CD4-positive, alpha-beta memory T cell (primary cell): Measurements from ENCODE around the gene RXFP1. TPM values are rescaled to one million over a fixed set of nuclear protein-coding genes. Genes with fewer than 3 reads are reported as not detected.

Source experiments
- CTCF ChIA-PET: fragments of 350-600 bp; sonication (Branson Sonifier 250); formaldehyde crosslinking; loops from one replicate; lab custom pipeline; 2021; ENCODE audit warnings: inconsistent platforms; ENCODE audit not compliant: partially characterized antibody; lab: Charles Lee
- POLR2A ChIA-PET: fragments of 350-600 bp; sonication (Branson Sonifier 250); formaldehyde crosslinking; loops from one replicate; lab custom pipeline; 2021; ENCODE audit not compliant: partially characterized antibody; lab: Charles Lee
- DNase-seq, 5 donors: peaks; one replicate each; pipeline versions ENCODE4 v3.0.0 to v3.0.0-alpha.2; 2020 to 2022; ENCODE audit warnings: mixed read lengths in 1 of 5
- H3K27ac ChIP-seq: one replicate; pipeline ENCODE4 v1.7.0; 2013; ENCODE audit warnings: low read depth, low read length
- H3K27me3 ChIP-seq: 2 replicates; pipeline ENCODE4 v1.7.0; 2013; ENCODE audit warnings: mild to moderate bottlenecking, low read length, moderate library complexity; ENCODE audit not compliant: insufficient read depth
- H3K36me3 ChIP-seq: 2 replicates; pipeline ENCODE4 v1.7.0; 2013; ENCODE audit warnings: mild to moderate bottlenecking, low read length, moderate library complexity; ENCODE audit not compliant: insufficient read depth
- H3K4me1 ChIP-seq: 2 replicates; pipeline ENCODE4 v1.7.0; 2013; ENCODE audit warnings: mild to moderate bottlenecking, low read length, moderate library complexity; ENCODE audit not compliant: insufficient read depth
- H3K4me3 ChIP-seq, 2 donors: one replicate each; pipeline ENCODE4 v1.7.0; 2013; ENCODE audit warnings: low read length in 2 of 2, mild to moderate bottlenecking in 1 of 2
- H3K9me3 ChIP-seq, 2 donors: one replicate each; pipeline ENCODE4 v1.7.0; 2013; ENCODE audit warnings: low read length in 2 of 2, control low read depth in 1 of 2; ENCODE audit not compliant: control insufficient read depth in 1 of 2
- H3K27ac Mint-ChIP-seq, 7 donors: one replicate each; pipeline ENCODE4 v1.8.0; 2020 to 2021; ENCODE audit warnings: mixed read lengths in 7 of 7, mild to moderate bottlenecking in 6 of 7, inconsistent platforms in 3 of 7, moderate library complexity in 3 of 7
- H3K27me3 Mint-ChIP-seq, 2 donors: one replicate each; pipeline ENCODE4 v1.8.0; 2020 to 2021; ENCODE audit warnings: mixed read lengths in 2 of 2
- H3K36me3 Mint-ChIP-seq, 2 donors: one replicate each; pipeline ENCODE4 v1.8.0; 2020 to 2021; ENCODE audit warnings: mixed read lengths in 2 of 2, inconsistent platforms in 1 of 2, mild to moderate bottlenecking in 1 of 2
- H3K4me1 Mint-ChIP-seq, 4 donors: one replicate each; pipeline ENCODE4 v1.8.0; 2020 to 2021; ENCODE audit warnings: mixed read lengths in 4 of 4, mild to moderate bottlenecking in 1 of 4
- H3K4me3 Mint-ChIP-seq, 8 donors: one replicate each; pipeline ENCODE4 v1.8.0; 2020 to 2021; ENCODE audit warnings: mixed read lengths in 8 of 8, mild to moderate bottlenecking in 7 of 8, moderate library complexity in 6 of 8, inconsistent platforms in 3 of 8
- H3K9me3 Mint-ChIP-seq, 8 donors: one replicate each; pipeline ENCODE4 v1.8.0; 2020 to 2021; ENCODE audit warnings: mixed read lengths in 8 of 8, mild to moderate bottlenecking in 5 of 8, inconsistent platforms in 3 of 8, moderate library complexity in 1 of 8
- intact Hi-C: fragments of 100-400 bp; cut with micrococcal nuclease; formaldehyde crosslinking; loops from one replicate; pipeline ENCODE4 v1.15.1; 2023
- polyA plus RNA-seq, 2 donors: library from polyadenylated mRNA; unstranded; fragments of 300-500 nt; fragmentation: Illumina TruSeq; gene quantifications; one replicate each; pipeline ENCODE4 v1.2.3, GENCODE V29; 2021
- total RNA-seq, 2 experiments: library from RNA; stranded (reverse); gene quantifications; one replicate each; pipeline ENCODE4 v1.2.3, GENCODE V29; 2021

The RXFP1 gene
- total RNA-seq, result not detected
- not detected for polyA plus RNA-seq

GRCh38 chr4:158521484-158522088 is at the start of gene RXFP1:
Gene RXFP1, plus strand, starts transcription at chr4:158521882. Its CDS starts 95 bp downstream, at chr4:158521977.
- H3K36me3 ChIP-seq, result no peaks in the 10 kb centered on the region
- H3K9me3 ChIP-seq, result no peaks in the 10 kb centered on the region
- CTCF ChIA-PET, result no interaction called here
- no peak within 1 kb of the TSS for H3K27ac ChIP-seq
- no peak for DNase-seq
- Mint-ChIP-seq H3K36me3 (no peaks in the 10 kb centered on the region), H3K27ac (no peak within 1 kb of the TSS), H3K4me1 (no peaks in the 10 kb centered on the region), H3K4me3 (no peak within 1 kb of the TSS), H3K27me3 (peaks cover 0 to 2% of the 10 kb centered on the region in 2 donors), H3K9me3 (no peaks in the 10 kb centered on the region)
- no peak within 1 kb of the TSS for H3K4me3 ChIP-seq
- H3K4me1 ChIP-seq, result no peaks in the 10 kb centered on the region
- POLR2A ChIA-PET, result no interaction called here
- no peaks in the 10 kb centered on the region for H3K27me3 ChIP-seq
- intact Hi-C loops, result no loop called here

DNA sequence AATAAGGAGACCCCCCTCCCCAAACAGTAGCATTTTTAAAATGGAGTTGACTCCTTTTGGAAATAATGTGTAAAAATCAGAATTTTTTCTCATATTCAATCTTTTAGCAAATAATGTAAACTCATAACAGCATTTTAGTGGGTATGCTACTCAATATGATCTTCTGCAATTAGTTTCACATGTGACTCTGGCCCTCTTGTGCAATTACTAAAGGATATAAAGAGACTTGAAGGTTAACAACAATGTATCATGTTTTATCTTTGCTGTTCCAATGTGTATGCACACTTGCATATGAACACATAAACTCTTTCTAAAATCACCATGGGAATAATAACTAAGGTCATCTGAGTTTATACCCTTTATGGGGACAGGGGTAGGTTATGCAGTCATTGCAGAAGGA is 39.9 kb upstream of the RXFP1 start:
- Mint-ChIP-seq H3K27me3 (peaks cover 0 to 1% of the 10 kb centered on the region in 2 donors), H3K36me3 (no peaks in the 10 kb centered on the region), H3K4me3 (no peak overlapping the region), H3K9me3 (peaks cover 0 to 8% (median under 1%) of the 10 kb centered on the region in 8 donors), H3K4me1 (no peaks in the 10 kb centered on the region), H3K27ac (no peak overlapping the region)
- intact Hi-C loops, result no loop called here
- H3K9me3 ChIP-seq, result no peaks in the 10 kb centered on the region
- H3K36me3 ChIP-seq, result no peaks in the 10 kb centered on the region
- POLR2A ChIA-PET, result no interaction called here
- DNase-seq, result no peak
- no peak overlapping the region for H3K27ac ChIP-seq
- no peaks in the 10 kb centered on the region for H3K27me3 ChIP-seq
- CTCF ChIA-PET, result no interaction called here
- no peak overlapping the region for H3K4me3 ChIP-seq
- no peaks in the 10 kb centered on the region for H3K4me1 ChIP-seq

GRCh38 chr4:158484173-158484885 is 37.4 kb upstream of the RXFP1 start:
- Histone ChIP-seq H3K36me3 (no peaks in the 10 kb centered on the region), H3K4me3 (no peak overlapping the region), H3K9me3 (no peaks in the 10 kb centered on the region), H3K27ac (no peak overlapping the region), H3K27me3 (no peaks in the 10 kb centered on the region), H3K4me1 (no peaks in the 10 kb centered on the region)
- H3K4me3 Mint-ChIP-seq, result no peak overlapping the region
- H3K27me3 Mint-ChIP-seq, result peaks cover 1 to 2% of the 10 kb centered on the region in 2 donors
- CTCF ChIA-PET, result no interaction called here
- peaks cover 2 to 14% (median 8%) of the 10 kb centered on the region in 8 donors for H3K9me3 Mint-ChIP-seq
- no peaks in the 10 kb centered on the region for H3K4me1 Mint-ChIP-seq
- no peaks in the 10 kb centered on the region for H3K36me3 Mint-ChIP-seq
- DNase-seq, result no peak
- H3K27ac Mint-ChIP-seq, result no peak overlapping the region
- POLR2A ChIA-PET, result no interaction called here
- intact Hi-C loops, result no loop called here

DNA sequence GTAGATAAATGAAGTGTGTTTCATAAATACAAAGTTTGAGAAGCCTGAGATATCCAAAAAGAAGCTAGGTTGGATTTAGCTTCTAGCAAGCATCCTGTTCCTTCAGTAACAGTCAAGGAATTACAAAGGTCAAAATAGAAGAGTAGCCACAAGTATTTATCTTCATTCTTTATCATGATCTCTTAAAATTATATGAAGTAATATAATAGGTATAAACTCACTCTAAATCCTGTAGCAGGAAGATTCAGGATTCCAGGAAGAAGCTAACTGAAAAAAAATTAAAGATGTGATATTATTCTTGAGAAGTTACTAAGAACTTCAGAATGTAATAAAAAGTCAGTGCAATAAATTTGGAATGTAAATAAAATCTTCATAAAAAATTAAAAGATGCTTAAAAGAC is 31.1 kb upstream of the RXFP1 start:
- Histone ChIP-seq H3K27me3 (no peaks in the 10 kb centered on the region), H3K9me3 (no peaks in the 10 kb centered on the region), H3K36me3 (no peaks in the 10 kb centered on the region), H3K4me3 (no peak overlapping the region), H3K4me1 (no peaks in the 10 kb centered on the region), H3K27ac (no peak overlapping the region)
- Mint-ChIP-seq H3K27me3 (peaks cover 3 to 7% of the 10 kb centered on the region in 2 donors), H3K36me3 (no peaks in the 10 kb centered on the region), H3K9me3 (peaks cover 3 to 17% (median 12%) of the 10 kb centered on the region in 8 donors), H3K27ac (no peak overlapping the region), H3K4me3 (no peak overlapping the region), H3K4me1 (no peaks in the 10 kb centered on the region)
- CTCF ChIA-PET, result no interaction called here
- intact Hi-C loops, result no loop called here
- POLR2A ChIA-PET, result no interaction called here
- DNase-seq, result no peak

- H3K9me3 Mint-ChIP-seq, result peaks cover 0 to 15% (median 9%) of the 10 kb centered on the region in 8 donors
- no peak overlapping the region for H3K4me3 ChIP-seq
Observed at GRCh38 chr4:158492391-158492790, 29.3 kb upstream of the RXFP1 start.

GRCh38 chr4:158496030-158496741 is 25.5 kb upstream of the RXFP1 start:
- Histone ChIP-seq H3K36me3 (no peaks in the 10 kb centered on the region), H3K4me1 (no peaks in the 10 kb centered on the region), H3K27ac (no peak overlapping the region), H3K4me3 (no peak overlapping the region), H3K9me3 (no peaks in the 10 kb centered on the region), H3K27me3 (no peaks in the 10 kb centered on the region)
- H3K36me3 Mint-ChIP-seq, result no peaks in the 10 kb centered on the region
- H3K27ac Mint-ChIP-seq, result no peak overlapping the region
- no peak for DNase-seq
- peaks cover 0 to 3% (median 0%) of the 10 kb centered on the region in 8 donors for H3K9me3 Mint-ChIP-seq
- CTCF ChIA-PET, result no interaction called here
- H3K4me1 Mint-ChIP-seq, result no peaks in the 10 kb centered on the region
- H3K27me3 Mint-ChIP-seq, result peaks cover 1 to 3% of the 10 kb centered on the region in 2 donors
- POLR2A ChIA-PET, result no interaction called here
- H3K4me3 Mint-ChIP-seq, result no peak overlapping the region
- intact Hi-C loops, result loop anchor here (5.0 kb wide), 1 partner anchor 706 kb away; no protein-coding TSS in a partner anchor

More at GRCh38 chr4:158492391-158492790, 29.3 kb upstream of the RXFP1 start:
- no peaks in the 10 kb centered on the region for H3K36me3 Mint-ChIP-seq
- Histone ChIP-seq H3K9me3 (no peaks in the 10 kb centered on the region), H3K36me3 (no peaks in the 10 kb centered on the region), H3K4me1 (no peaks in the 10 kb centered on the region), H3K27me3 (no peaks in the 10 kb centered on the region), H3K27ac (no peak overlapping the region)
- H3K4me1 Mint-ChIP-seq, result no peaks in the 10 kb centered on the region
- ChIA-PET POLR2A (no interaction called here), CTCF (no interaction called here)
- peaks cover 3 to 7% of the 10 kb centered on the region in 2 donors for H3K27me3 Mint-ChIP-seq
- H3K4me3 Mint-ChIP-seq, result no peak overlapping the region
- no peak for DNase-seq
- intact Hi-C loops, result no loop called here
- no peak overlapping the region for H3K27ac Mint-ChIP-seq

GRCh38 chr4:158500054-158500453 is 21.6 kb upstream of the RXFP1 start:
- ChIA-PET CTCF (no interaction called here), POLR2A (no interaction called here)
- no peaks in the 10 kb centered on the region for H3K4me1 Mint-ChIP-seq
- H3K36me3 ChIP-seq, result no peaks in the 10 kb centered on the region
- no peaks in the 10 kb centered on the region for H3K9me3 ChIP-seq
- H3K27me3 Mint-ChIP-seq, result peaks cover 0 to 5% of the 10 kb centered on the region in 2 donors
- no peak overlapping the region for H3K27ac Mint-ChIP-seq
- intact Hi-C loops, result no loop called here
- no peak overlapping the region for H3K4me3 Mint-ChIP-seq
- H3K4me3 ChIP-seq, result no peak overlapping the region
- no peak for DNase-seq
- H3K36me3 Mint-ChIP-seq, result no peaks in the 10 kb centered on the region
- H3K27me3 ChIP-seq, result no peaks in the 10 kb centered on the region
- H3K9me3 Mint-ChIP-seq, result peaks cover 0 to 10% (median 5%) of the 10 kb centered on the region in 8 donors
- no peak overlapping the region for H3K27ac ChIP-seq
- no peaks in the 10 kb centered on the region for H3K4me1 ChIP-seq
